ENCODE data around the gene ATP8B1. TPM values are rescaled to one million over a fixed set of nuclear protein-coding genes. Genes with fewer than 3 reads are reported as not detected.

The ATP8B1 gene
- polyA plus RNA-seq, 2 of the 4 experiments (the other 2 are of a cell fraction): 7.1 to 23.4 TPM

GRCh38 chr18:57790316-57790715 lies 12.8 kb downstream of the ATP8B1 start:
- 100% methylated on average over 4 of the region's 4 CpGs for WGBS (ENCODE audit: missing lambda C conversion rate)
- ChIA-PET CTCF (interaction anchor here (1.1 kb wide), 1 partner anchor 12 kb away, joined by 3 read pairs; no protein-coding TSS in a partner anchor), POLR2A (no interaction called here)
- FAIRE-seq (no peak), ATAC-seq (no peak), DNase-seq (ENCODE audit: low read depth in 1 of 2, low spot score in 1 of 2) (no peak)
- Histone ChIP-seq H3K27ac (peak overlapping the region in 1 of 2 experiments; percentile 86; a peak in 4 of 6 replicates), H3K4me2 (peak overlapping the region; percentile 75; the same call in 2 of the 3 replicates), H3K4me3 (no peak overlapping the region), H3K4me1 (peaks cover 54% of the 10 kb centered on the region), H3K9me3 (no peaks in the 10 kb centered on the region)
- no peak for TF ChIP-seq TP53 (CRISPR knock-in tag; IDR thresholded peaks at IDR 0.05)
- no peak for TF ChIP-seq KDM5A (IDR thresholded peaks at IDR 0.05)
- TF ChIP-seq REST (IDR thresholded peaks at IDR 0.05): no peak
- no peak for TF ChIP-seq BCL3 (IDR thresholded peaks at IDR 0.05)
- no peak for TF ChIP-seq PBX3 (IDR thresholded peaks at IDR 0.05)
- TF ChIP-seq SREBF2 (IDR thresholded peaks at IDR 0.05): no peak
- no peak for TF ChIP-seq NPAS2 (CRISPR knock-in tag; IDR thresholded peaks at IDR 0.05; ENCODE audit: borderline replicate concordance)
- TF ChIP-seq ATOH8 (CRISPR knock-in tag; IDR thresholded peaks at IDR 0.05; ENCODE audit: low read depth): no peak

GRCh38 chr18:57789759-57790158 lies 13.4 kb downstream of the ATP8B1 start:
- Histone ChIP-seq H3K9me3 (no peaks in the 10 kb centered on the region), H3K4me3 (no peak overlapping the region), H3K4me2 (peak overlapping the region; percentile 75), H3K4me1 (peaks cover 59% of the 10 kb centered on the region), H3K27ac (peak overlapping the region; percentile 68 to 86)
- ATAC-seq (peak in 1 of 2 experiments; percentile 13; a peak in 2 of 6 replicates), FAIRE-seq (no peak), DNase-seq (ENCODE audit: low read depth in 1 of 2, low spot score in 1 of 2) (peak in 1 of 2 experiments; percentile 34)
- WGBS (ENCODE audit: missing lambda C conversion rate): 44% methylated on average over 4 of the region's 4 CpGs
- TF ChIP-seq PBX3 (IDR thresholded peaks at IDR 0.05): no peak
- TF ChIP-seq HES2 (IDR thresholded peaks at IDR 0.05): no peak
- TF ChIP-seq MYC (IDR thresholded peaks at IDR 0.05; ENCODE audit: borderline replicate concordance, low read length): no peak
- 0 out of 4 replicates have a peak, but pooled peaks of 1 of the 2 experiments have one; percentile 12 for TF ChIP-seq CEBPB (IDR thresholded peaks at IDR 0.05)
- TF ChIP-seq RNF2 (IDR thresholded peaks at IDR 0.05; ENCODE audit: borderline replicate concordance, low read depth): no peak
- ChIA-PET CTCF (interaction anchor here (1.1 kb wide), 1 partner anchor 12 kb away, joined by 3 read pairs; no protein-coding TSS in a partner anchor), POLR2A (no interaction called here)

Data from A549 (cell line).